PFSK-1 (cell line): Measurements from ENCODE around the gene RMI2.

ENCODE experiments used
- FOXP2 ChIP-seq: optimal IDR thresholded peaks from 2 replicates; pipeline ENCODE3; 2011; ENCODE audit warnings: borderline replicate concordance, control low read depth, inconsistent platforms; ENCODE audit not compliant: insufficient read depth; ENCODE audit errors: extremely low read length, extremely low read depth
- POLR2AphosphoS5 ChIP-seq: IDR thresholded peaks from 2 replicates; pipeline ENCODE4 v1.6.1; 2012; ENCODE audit warnings: low read depth, mild to moderate bottlenecking, control low read depth, low read length, moderate library complexity
- SIN3A ChIP-seq: IDR thresholded peaks from 2 replicates; pipeline ENCODE4 v1.6.1; 2012; ENCODE audit warnings: mild to moderate bottlenecking, low read length, moderate library complexity, borderline replicate concordance; ENCODE audit not compliant: insufficient read depth
- TAF1 ChIP-seq: IDR thresholded peaks from 2 replicates; pipeline ENCODE4 v1.6.1; 2012; ENCODE audit warnings: low read length, control low read depth, borderline replicate concordance; ENCODE audit not compliant: insufficient read depth
- TF ChIP-seq, protein P1 (sequence below), 2 experiments: IDR thresholded peaks; 2 replicates each; pipeline versions ENCODE4 v1.6.1 to v1.8.0; 2011 to 2012; ENCODE audit warnings: low read depth in 2 of 2, low read length in 2 of 2, control low read depth in 1 of 2, inconsistent platforms in 1 of 2, mild to moderate bottlenecking in 1 of 2, moderate library complexity in 1 of 2; ENCODE audit not compliant: insufficient read depth in 1 of 2

GRCh38 chr16:11326084-11326736 lies 19.0 kb upstream of the RMI2 start:
- TF ChIP-seq, protein P1, sequence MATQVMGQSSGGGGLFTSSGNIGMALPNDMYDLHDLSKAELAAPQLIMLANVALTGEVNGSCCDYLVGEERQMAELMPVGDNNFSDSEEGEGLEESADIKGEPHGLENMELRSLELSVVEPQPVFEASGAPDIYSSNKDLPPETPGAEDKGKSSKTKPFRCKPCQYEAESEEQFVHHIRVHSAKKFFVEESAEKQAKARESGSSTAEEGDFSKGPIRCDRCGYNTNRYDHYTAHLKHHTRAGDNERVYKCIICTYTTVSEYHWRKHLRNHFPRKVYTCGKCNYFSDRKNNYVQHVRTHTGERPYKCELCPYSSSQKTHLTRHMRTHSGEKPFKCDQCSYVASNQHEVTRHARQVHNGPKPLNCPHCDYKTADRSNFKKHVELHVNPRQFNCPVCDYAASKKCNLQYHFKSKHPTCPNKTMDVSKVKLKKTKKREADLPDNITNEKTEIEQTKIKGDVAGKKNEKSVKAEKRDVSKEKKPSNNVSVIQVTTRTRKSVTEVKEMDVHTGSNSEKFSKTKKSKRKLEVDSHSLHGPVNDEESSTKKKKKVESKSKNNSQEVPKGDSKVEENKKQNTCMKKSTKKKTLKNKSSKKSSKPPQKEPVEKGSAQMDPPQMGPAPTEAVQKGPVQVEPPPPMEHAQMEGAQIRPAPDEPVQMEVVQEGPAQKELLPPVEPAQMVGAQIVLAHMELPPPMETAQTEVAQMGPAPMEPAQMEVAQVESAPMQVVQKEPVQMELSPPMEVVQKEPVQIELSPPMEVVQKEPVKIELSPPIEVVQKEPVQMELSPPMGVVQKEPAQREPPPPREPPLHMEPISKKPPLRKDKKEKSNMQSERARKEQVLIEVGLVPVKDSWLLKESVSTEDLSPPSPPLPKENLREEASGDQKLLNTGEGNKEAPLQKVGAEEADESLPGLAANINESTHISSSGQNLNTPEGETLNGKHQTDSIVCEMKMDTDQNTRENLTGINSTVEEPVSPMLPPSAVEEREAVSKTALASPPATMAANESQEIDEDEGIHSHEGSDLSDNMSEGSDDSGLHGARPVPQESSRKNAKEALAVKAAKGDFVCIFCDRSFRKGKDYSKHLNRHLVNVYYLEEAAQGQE (IDR thresholded peaks at IDR 0.05; ENCODE audit: insufficient read depth in 1 of 2, low read depth in 2 of 2, low read length in 2 of 2) = no peak
- TF ChIP-seq POLR2AphosphoS5 (no peak), SIN3A (no peak), FOXP2 (no peak), TAF1 (no peak)
